Heart left ventricle (tissue), 16 donors: ENCODE data around the gene LPO. TPM values are rescaled to one million over a fixed set of nuclear protein-coding genes. Genes with fewer than 3 reads are reported as not detected.
A peak's percentile ranks its signal among the peaks of the same experiment; 100 is the strongest.

Experiments used
- ATAC-seq, 4 donors: fragments of 200-7000 bp; cut with Tn5 transposase; one replicate each; pipeline ENCODE4 v1.9.1; 2020 to 2022; ENCODE audit warnings: moderate library complexity in 4 of 4, mild to moderate bottlenecking in 3 of 4, moderate number of reproducible peaks in 1 of 4
- DNase-seq, 5 donors: peaks; one replicate each; pipeline ENCODE4 v3.0.0-alpha.2; 2020
- H3K27ac ChIP-seq, 12 donors: fragments of 200-600 bp; sonication (generic) in 4 of 12; one replicate each; pipeline versions ENCODE4 v1.5.0 to v1.8.0; 2016 to 2022; ENCODE audit warnings: mild to moderate bottlenecking in 2 of 12
- H3K27me3 ChIP-seq, 9 donors: fragments of 200-600 bp; sonication (generic) in 2 of 9; one replicate each; pipeline versions ENCODE4 v1.5.1 to v1.8.0; 2016 to 2022; ENCODE audit warnings: mild to moderate bottlenecking in 3 of 9
- H3K36me3 ChIP-seq, 9 donors: fragments of 200-600 bp; sonication (generic) in 2 of 9; one replicate each; pipeline versions ENCODE4 v1.5.0 to v1.8.0; 2018 to 2022; ENCODE audit warnings: mild to moderate bottlenecking in 2 of 9
- H3K4me1 ChIP-seq, 12 donors: fragments of 200-600 bp; sonication (generic) in 4 of 12; one replicate each; pipeline versions ENCODE4 v1.5.0 to v1.8.0; 2016 to 2022; ENCODE audit warnings: mild to moderate bottlenecking in 3 of 12
- H3K4me3 ChIP-seq, 12 donors: fragments of 200-600 bp; sonication (generic) in 4 of 12; one replicate each; pipeline versions ENCODE4 v1.5.0 to v1.8.0; 2017 to 2022; ENCODE audit warnings: mild to moderate bottlenecking in 9 of 12, moderate library complexity in 4 of 12
- H3K9me3 ChIP-seq, 12 donors: fragments of 200-600 bp; sonication (generic) in 4 of 12; one replicate each; pipeline versions ENCODE4 v1.5.0 to v1.8.0; 2016 to 2022; ENCODE audit warnings: mild to moderate bottlenecking in 1 of 12
- POLR2A ChIP-seq, 2 donors: fragments of 450-650 bp; IDR thresholded peaks; one replicate each; pipeline ENCODE4 v1.6.1; 2017; ENCODE audit warnings: antibody characterized with exemption in 2 of 2, mild to moderate bottlenecking in 2 of 2, moderate library complexity in 2 of 2
- WGBS, 4 donors: extraction: QIAGEN DNeasy Blood & Tissue Kit in 2 of 4; methylation state at CpG; one replicate each; pipeline versions ENCODE4 v1.1.5 to v1.1.7; 2013 to 2018; 5-methylcytosine and 5-hydroxymethylcytosine counted together
- intact Hi-C, 10 donors: fragments of 100-400 bp; cut with DNase I; formaldehyde crosslinking; loops; one replicate each; pipeline versions ENCODE4 v1.11.1 to v1.14.2; 2022
- polyA plus RNA-seq, 2 donors: library from polyadenylated mRNA; stranded (reverse); fragments of 200-250 nt; gene quantifications; one replicate each; pipeline ENCODE4 v1.2.3, GENCODE V29; 2013
- total RNA-seq, 9 donors: library from RNA; depleted of rRNA in 2 of 9; stranded (reverse); fragments of >200 nt in 2 of 9; fragmentation: NEBNext Ultra II Directional in 3 of 9; extraction: Animal tissue kit (Norgen Biotek cat#: 25700) in 3 of 9; gene quantifications; one replicate each; pipeline versions ENCODE4 v1.1.0 to v1.2.4, GENCODE V29; 2016 to 2023
- TF ChIP-seq, protein P1 (sequence below), 12 donors: fragments of 200-600 bp; sonication (generic) in 4 of 12; IDR thresholded peaks; one replicate each; pipeline versions ENCODE4 v1.5.0 to v1.8.0; 2018 to 2022; ENCODE audit warnings: antibody characterized with exemption in 12 of 12, mild to moderate bottlenecking in 5 of 12
- donor health status: ischemic (EF 13 %, LVEDD 7.1; RV severe dilation, severe dysfunction).
- donor health status: healthy with polysubstance abuse.
- donor health status: DM: no; HTN: yes; CAD: no.
- donor health status: DM: no; HTN: no; CAD: no.
- donor health status: ischemic (EF 25% LVEDD 6.9; RV normal size, moderate dysfunction).
- donor health status: ischemic (EF 25% LVEDD 5.7; RV mildly dilated, moderate dysfunction).
- donor health status: healthy.
- donor health status: DM: yes; HTN: yes; CAD: no.
- donor health status: ischemic (EF 35%, LVEDD 5.7; RV mildly dilated, moderate dysfunction).
- donor health status: nonischemic (EF 11% LVEDD 7.7; RV severe dilation, severe dysfunction).
- donor health status: DM: yes; HTN: yes; CAD: no.
- donor health status: PGD.
- donor health status: ischemic (EF 29% LVEDD 5.4; RV normal size, mild dysfunction).
- donor health status: nonischemic (EF 23%, LVEDD 6.1; RV moderate dilation, normal function).

Gene LPO
- total and polyA plus RNA-seq, 11 donors: not detected

DNA sequence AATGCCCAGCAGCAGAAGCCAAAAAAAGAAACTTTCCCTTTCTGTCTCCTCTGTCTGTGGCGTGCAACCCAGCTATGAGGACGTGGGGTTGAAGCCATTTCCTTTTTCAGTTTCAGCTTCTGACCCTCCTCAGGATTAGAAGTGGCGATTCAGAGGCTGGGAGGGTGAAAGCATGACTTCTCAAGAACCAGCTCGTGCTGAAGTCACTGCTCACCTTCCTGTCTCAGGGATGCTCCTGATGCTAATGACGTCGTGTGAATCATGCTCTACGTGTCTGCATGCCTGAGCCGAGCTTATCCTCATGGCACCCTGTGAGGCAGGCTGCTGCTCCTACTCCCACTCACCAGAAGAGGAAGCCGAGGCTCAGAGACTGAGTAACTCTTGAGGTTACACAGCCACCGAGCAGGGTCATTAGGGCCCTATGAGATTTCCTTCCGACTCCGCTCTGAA is 5.7 kb upstream of the LPO start:
- intact Hi-C loops: no loop called here
- DNase-seq (no peak), ATAC-seq (peak in 3 of 4 donors; percentile 39 to 68 (median 43))
- no peaks in the 10 kb centered on the region for H3K9me3 ChIP-seq
- H3K27me3 ChIP-seq: peaks cover 0 to 40% (median 4%) of the 10 kb centered on the region in 9 donors
- peak overlapping the region in 1 of 12 donors; percentile 51 for H3K27ac ChIP-seq
- no peak overlapping the region for H3K4me3 ChIP-seq
- H3K36me3 ChIP-seq: no peaks in the 10 kb centered on the region
- TF ChIP-seq, protein P1, sequence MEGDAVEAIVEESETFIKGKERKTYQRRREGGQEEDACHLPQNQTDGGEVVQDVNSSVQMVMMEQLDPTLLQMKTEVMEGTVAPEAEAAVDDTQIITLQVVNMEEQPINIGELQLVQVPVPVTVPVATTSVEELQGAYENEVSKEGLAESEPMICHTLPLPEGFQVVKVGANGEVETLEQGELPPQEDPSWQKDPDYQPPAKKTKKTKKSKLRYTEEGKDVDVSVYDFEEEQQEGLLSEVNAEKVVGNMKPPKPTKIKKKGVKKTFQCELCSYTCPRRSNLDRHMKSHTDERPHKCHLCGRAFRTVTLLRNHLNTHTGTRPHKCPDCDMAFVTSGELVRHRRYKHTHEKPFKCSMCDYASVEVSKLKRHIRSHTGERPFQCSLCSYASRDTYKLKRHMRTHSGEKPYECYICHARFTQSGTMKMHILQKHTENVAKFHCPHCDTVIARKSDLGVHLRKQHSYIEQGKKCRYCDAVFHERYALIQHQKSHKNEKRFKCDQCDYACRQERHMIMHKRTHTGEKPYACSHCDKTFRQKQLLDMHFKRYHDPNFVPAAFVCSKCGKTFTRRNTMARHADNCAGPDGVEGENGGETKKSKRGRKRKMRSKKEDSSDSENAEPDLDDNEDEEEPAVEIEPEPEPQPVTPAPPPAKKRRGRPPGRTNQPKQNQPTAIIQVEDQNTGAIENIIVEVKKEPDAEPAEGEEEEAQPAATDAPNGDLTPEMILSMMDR (IDR thresholded peaks at IDR 0.05): no peak
- no peak for TF ChIP-seq POLR2A (IDR thresholded peaks at IDR 0.05)
- H3K4me1 ChIP-seq: peaks cover 0 to 18% (median 0%) of the 10 kb centered on the region in 12 donors
- 32 to 51% (median 38%) methylated on average over 10 to 12 of the region's 12 CpGs for WGBS, 4 donors

DNA sequence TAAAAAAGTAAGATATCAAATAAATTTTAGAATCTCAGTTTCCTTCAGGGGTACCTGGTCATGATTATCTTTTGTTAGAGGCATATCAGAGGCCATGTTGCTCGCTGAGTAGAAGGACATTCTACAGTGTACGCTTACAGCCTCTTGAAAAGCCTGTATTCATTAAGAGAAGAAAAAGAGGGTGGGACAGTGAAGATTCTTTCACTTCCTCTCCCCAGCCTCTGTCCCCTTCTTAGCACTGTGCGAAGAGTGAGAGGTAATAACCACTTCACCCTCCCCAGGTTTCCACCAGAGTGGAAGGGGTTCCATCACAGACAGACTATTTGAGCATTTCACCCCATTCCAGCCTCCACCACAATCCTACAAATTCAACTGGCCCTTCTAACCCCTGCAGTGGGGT is 4.8 kb upstream of the LPO start:
- DNase-seq: no peak
- H3K9me3 ChIP-seq: no peaks in the 10 kb centered on the region
- WGBS, 4 donors: 76 to 85% (median 83%) methylated on average over 3 of the region's 3 CpGs
- no peak overlapping the region for H3K4me3 ChIP-seq
- intact Hi-C loops: no loop called here
- ATAC-seq: peak in 1 of 4 donors; percentile 22
- peaks cover 0 to 18% (median 0%) of the 10 kb centered on the region in 12 donors for H3K4me1 ChIP-seq
- H3K27me3 ChIP-seq: peaks cover 0 to 40% (median 4%) of the 10 kb centered on the region in 9 donors
- no peaks in the 10 kb centered on the region for H3K36me3 ChIP-seq
- peak overlapping the region in 1 of 12 donors; percentile 51 for H3K27ac ChIP-seq
- TF ChIP-seq, protein P1 (IDR thresholded peaks at IDR 0.05): no peak
- TF ChIP-seq POLR2A (IDR thresholded peaks at IDR 0.05): no peak

DNA sequence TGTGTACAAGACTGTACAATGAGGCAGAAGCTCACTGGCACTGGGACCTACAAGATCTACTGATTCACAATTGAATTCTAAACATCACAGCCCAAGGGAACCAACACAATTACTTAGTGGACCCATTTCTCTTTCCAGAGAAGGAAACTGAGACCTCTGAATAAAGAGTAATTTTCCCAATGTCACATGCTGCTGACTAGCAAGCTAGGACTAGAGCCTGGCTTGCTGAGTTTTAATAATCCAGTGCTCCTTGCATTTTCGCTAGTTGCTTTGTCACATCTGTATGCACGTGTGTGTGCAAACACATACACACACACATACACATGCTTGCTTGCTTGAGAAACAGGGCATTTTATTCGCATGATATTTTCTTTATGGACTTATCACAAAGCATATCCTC is 3.9 kb upstream of the LPO start:
- ATAC-seq: no peak
- no peak overlapping the region for H3K4me3 ChIP-seq
- no peaks in the 10 kb centered on the region for H3K36me3 ChIP-seq
- DNase-seq: no peak
- TF ChIP-seq, protein P1 (IDR thresholded peaks at IDR 0.05): no peak
- TF ChIP-seq POLR2A (IDR thresholded peaks at IDR 0.05): no peak
- WGBS, 4 donors: 82 to 91% (median 84%) methylated on average over 3 of the region's 3 CpGs
- intact Hi-C loops: no loop called here
- no peak overlapping the region for H3K27ac ChIP-seq
- no peaks in the 10 kb centered on the region for H3K9me3 ChIP-seq
- H3K4me1 ChIP-seq: peaks cover 0 to 18% (median 0%) of the 10 kb centered on the region in 12 donors
- H3K27me3 ChIP-seq: peaks cover 0 to 43% (median 4%) of the 10 kb centered on the region in 9 donors

DNA sequence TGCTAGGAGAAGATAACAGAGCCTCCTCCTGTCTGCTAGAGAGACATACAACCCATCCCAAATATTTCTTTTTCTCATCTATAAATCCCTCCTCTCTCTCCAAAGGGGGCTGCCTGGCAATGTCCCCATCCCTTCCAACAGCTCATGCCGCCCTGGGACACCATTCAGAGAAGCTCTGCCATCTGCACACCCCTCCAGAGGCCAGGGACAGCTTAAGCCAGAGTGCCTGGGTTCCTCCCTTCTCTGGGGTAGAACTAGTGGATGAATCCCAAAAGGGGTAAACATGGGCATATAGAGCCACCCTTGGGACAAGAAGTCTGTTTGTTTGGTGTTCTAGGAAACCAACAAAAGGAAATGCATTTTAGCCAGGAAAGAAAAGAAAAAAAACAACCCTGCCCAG is 2.6 kb upstream of the LPO start:
- Histone ChIP-seq H3K27me3 (peaks cover 0 to 43% (median 8%) of the 10 kb centered on the region in 9 donors), H3K27ac (no peak overlapping the region), H3K4me3 (no peak overlapping the region), H3K36me3 (no peaks in the 10 kb centered on the region), H3K9me3 (no peaks in the 10 kb centered on the region), H3K4me1 (peaks cover 0 to 18% (median 0%) of the 10 kb centered on the region in 12 donors)
- WGBS, 4 donors: 50 to 79% (median 66%) methylated on average over 1 of the region's 1 CpG
- DNase-seq (no peak), ATAC-seq (no peak)
- intact Hi-C loops: no loop called here
- TF ChIP-seq, protein P1 (IDR thresholded peaks at IDR 0.05): no peak
- no peak for TF ChIP-seq POLR2A (IDR thresholded peaks at IDR 0.05)
